Mesenteric fat pad (tissue), 1 donor: ENCODE measurements around the gene RANBP10. TPM values are rescaled to one million over a fixed set of nuclear protein-coding genes. Genes with fewer than 3 reads are reported as not detected.
"Not testable (repeated sequence)": the region's sequence is repeated elsewhere in the genome, so short reads cannot be mapped to it uniquely, and the experiment has no call there.

ENCODE experiments used
- DNase-seq: peaks from one replicate; pipeline ENCODE4 v3.0.0-alpha.2; 2020; ENCODE audit warnings: low spot score
- long read RNA-seq: library from polyadenylated mRNA; unstranded; transcript quantifications from one replicate; pipeline ENCODE4 v2.0.0, GENCODE V29; 2020
- total RNA-seq: library from RNA; stranded (reverse); fragmentation: NEBNext Ultra II Directional; extraction: Animal tissue kit (Norgen Biotek cat#: 25700); gene quantifications from one replicate; pipeline ENCODE4 v1.2.1, GENCODE V29; 2021
- donor health status: DM: yes; HTN: yes; CAD: no.

Gene RANBP10
- 14.5 TPM for total RNA-seq
- long read RNA-seq, full-length matches to known transcripts: 3 of 23 reads
- long read RNA-seq, partial matches to known transcripts: 9 of 23 reads
- long read RNA-seq, other reads (novel, unspliced or antisense): 11 of 23 reads

GRCh38 chr16:67806428-67807147, at the start of gene RANBP10, which contains the start of gene TSNAXIP1:
Gene RANBP10 (minus strand): TSS chr16:67806560. CDS start chr16:67806536, 24 bp downstream.
Gene TSNAXIP1 (plus strand): TSS chr16:67806889. CDS start chr16:67807150, 261 bp downstream.
- peak; percentile 98 for DNase-seq

- DNase-seq: no peak
Measured at GRCh38 chr16:67855789-67856188, 49.4 kb upstream of the RANBP10 start.

- DNase-seq: no peak
Measured at GRCh38 chr16:67853670-67854069, 47.3 kb upstream of the RANBP10 start.

- DNase-seq: no peak
Measured at GRCh38 chr16:67848118-67848517, 41.8 kb upstream of the RANBP10 start.

GRCh38 chr16:67847064-67847861, 40.9 kb upstream of the RANBP10 start, which contains the start of gene CENPT:
Gene CENPT (minus strand): TSS chr16:67847693. CDS start chr16:67833859, 13,834 bp downstream.
- no peak for DNase-seq

GRCh38 chr16:67846320-67847063, 40.1 kb upstream of the RANBP10 start, which contains the start of gene NUTF2:
Gene NUTF2 (plus strand): TSS chr16:67846933. CDS start chr16:67865131, 18,198 bp downstream.
- DNase-seq: peak; percentile 99

- no peak for DNase-seq
Measured at GRCh38 chr16:67846063-67846319, 39.6 kb upstream of the RANBP10 start.

- DNase-seq: no peak
Measured at GRCh38 chr16:67845291-67846062, 39.1 kb upstream of the RANBP10 start.

- no peak for DNase-seq
Measured at GRCh38 chr16:67844497-67844896, 38.1 kb upstream of the RANBP10 start.

- DNase-seq: no peak
Measured at GRCh38 chr16:67843343-67843765, 37.0 kb upstream of the RANBP10 start.

- DNase-seq: no peak
Measured at GRCh38 chr16:67842509-67843342, 36.4 kb upstream of the RANBP10 start.

- peak; percentile 96 for DNase-seq
Measured at GRCh38 chr16:67841816-67842508, 35.6 kb upstream of the RANBP10 start, which contains the start of gene THAP11. Gene THAP11 (plus strand): TSS chr16:67842320. CDS start chr16:67842555, 235 bp downstream.

- no peak for DNase-seq
Measured at GRCh38 chr16:67841198-67841815, 34.9 kb upstream of the RANBP10 start.

GRCh38 chr16:67837811-67838210, 31.5 kb upstream of the RANBP10 start:
- DNase-seq: no peak

- not testable (repeated sequence) for DNase-seq
Measured at GRCh38 chr16:67837190-67837589, 30.8 kb upstream of the RANBP10 start.

- no peak for DNase-seq
Measured at GRCh38 chr16:67834242-67834614, 27.9 kb upstream of the RANBP10 start.

GRCh38 chr16:67833415-67834241, 27.3 kb upstream of the RANBP10 start:
- peak; percentile 98 for DNase-seq

- no peak for DNase-seq
Measured at GRCh38 chr16:67833030-67833414, 26.7 kb upstream of the RANBP10 start.
